Ureter (tissue), 1 donor: ENCODE data around the gene PHKB. TPM values are rescaled to one million over a fixed set of nuclear protein-coding genes. Genes with fewer than 3 reads are reported as not detected.

ENCODE experiments used
- DNase-seq: peaks from one replicate; pipeline ENCODE4 v3.0.0-alpha.2; 2020; ENCODE audit warnings: low spot score
- total RNA-seq: library from RNA; stranded (reverse); gene quantifications from one replicate; pipeline ENCODE4 v1.2.4, GENCODE V29; 2023
- donor health status: DM: yes; HTN: yes; CAD: no.

PHKB gene
- total RNA-seq, 1 donor from 2014 or later = 107 TPM

- DNase-seq = no peak
These were observed 226.6 kb downstream of the PHKB start for GRCh38 chr16:47687694-47688093.

- no peak for DNase-seq
These were observed 232.1 kb downstream of the PHKB start for GRCh38 chr16:47693226-47693625.

GRCh38 chr16:47694543-47694942 lies 233.4 kb downstream of the PHKB start:
- no peak for DNase-seq

- DNase-seq = no peak
These were observed 234.6 kb downstream of the PHKB start for GRCh38 chr16:47695756-47696155.

- DNase-seq = no peak
These were observed 236.7 kb downstream of the PHKB start for GRCh38 chr16:47697826-47698225.

GRCh38 chr16:47699106-47699505 lies 238.0 kb downstream of the PHKB start:
- no peak for DNase-seq

- no peak for DNase-seq
These were observed 239.9 kb downstream of the PHKB start for GRCh38 chr16:47700857-47701587.

GRCh38 chr16:47705266-47705665 lies 244.1 kb downstream of the PHKB start:
- no peak for DNase-seq

GRCh38 chr16:47711809-47712208 lies 250.7 kb downstream of the PHKB start:
- no peak for DNase-seq

GRCh38 chr16:47712276-47713224 lies 251.4 kb downstream of the PHKB start:
- DNase-seq = no peak

- no peak for DNase-seq
These were observed 252.1 kb downstream of the PHKB start for GRCh38 chr16:47713225-47713595.

- DNase-seq = no peak
These were observed 254.4 kb downstream of the PHKB start for GRCh38 chr16:47715442-47716083.

GRCh38 chr16:47716571-47716970 lies 255.4 kb downstream of the PHKB start:
- no peak for DNase-seq

- no peak for DNase-seq
These were observed 258.6 kb downstream of the PHKB start for GRCh38 chr16:47719713-47720112.

- no peak for DNase-seq
These were observed 260.0 kb downstream of the PHKB start for GRCh38 chr16:47721006-47721637.

- no peak for DNase-seq
These were observed 260.9 kb downstream of the PHKB start for GRCh38 chr16:47722046-47722445.

GRCh38 chr16:47724115-47724785 lies 263.1 kb downstream of the PHKB start:
- no peak for DNase-seq

- DNase-seq = no peak
These were observed 264.1 kb downstream of the PHKB start for GRCh38 chr16:47725188-47725695.

- no peak for DNase-seq
These were observed 265.0 kb downstream of the PHKB start for GRCh38 chr16:47726031-47726675.

- DNase-seq = no peak
These were observed 266.0 kb downstream of the PHKB start for GRCh38 chr16:47727131-47727530.

- DNase-seq = no peak
These were observed 267.1 kb downstream of the PHKB start for GRCh38 chr16:47728205-47728604.
